Measurements from ENCODE around the gene PLXNA4.

GRCh38 chr7:132541656-132542055 lies 34.6 kb downstream of the PLXNA4 start:
- TF ChIP-seq CTCF (IDR thresholded peaks at IDR 0.05; ENCODE audit: low read length) (no peak), EZH2 (IDR thresholded peaks at IDR 0.05; ENCODE audit: borderline replicate concordance, low read length) (no peak)
